ENCODE data around the gene RTTN. TPM values are rescaled to one million over a fixed set of nuclear protein-coding genes. Genes with fewer than 3 reads are reported as not detected.

Gene RTTN
- total RNA-seq, 2 donors from 2014 or later, result 6.5 to 16.7 TPM

GRCh38 chr18:69995774-69996173, 209.7 kb downstream of the RTTN start:
- Histone ChIP-seq H3K27me3 (no peaks in the 10 kb centered on the region), H3K9ac (ENCODE audit: low read depth in 2 of 2, low read length in 2 of 2) (no peak overlapping the region)
- no peak for TF ChIP-seq CTCF (IDR thresholded peaks at IDR 0.05)

GRCh38 chr18:69992776-69993175, 212.7 kb downstream of the RTTN start:
- H3K27me3 ChIP-seq, result no peaks in the 10 kb centered on the region
- no peak for DNase-seq
- TF ChIP-seq CTCF (IDR thresholded peaks at IDR 0.05), result no peak
- no peaks in the 10 kb centered on the region for H3K9me3 ChIP-seq
- intact Hi-C loops (cut with DNase I), result no loop called here
- H3K4me3 ChIP-seq, result no peak overlapping the region
- H3K27ac ChIP-seq, result no peak overlapping the region
- H3K36me3 ChIP-seq, result no peaks in the 10 kb centered on the region
- H3K4me1 ChIP-seq, result no peaks in the 10 kb centered on the region
- H3K9ac ChIP-seq (ENCODE audit: low read depth in 2 of 2, low read length in 2 of 2), result no peak overlapping the region

More at GRCh38 chr18:69995774-69996173, 209.7 kb downstream of the RTTN start:
- no peaks in the 10 kb centered on the region for H3K9me3 ChIP-seq
- H3K4me1 ChIP-seq, result no peaks in the 10 kb centered on the region
- DNase-seq, result no peak
- H3K36me3 ChIP-seq, result no peaks in the 10 kb centered on the region
- intact Hi-C loops (cut with DNase I), result no loop called here
- H3K27ac ChIP-seq, result no peak overlapping the region
- H3K4me3 ChIP-seq, result no peak overlapping the region

GRCh38 chr18:69987870-69988269, 217.6 kb downstream of the RTTN start:
- H3K36me3 ChIP-seq, result no peaks in the 10 kb centered on the region
- H3K9me3 ChIP-seq, result no peaks in the 10 kb centered on the region
- no peaks in the 10 kb centered on the region for H3K4me1 ChIP-seq
- no peak overlapping the region for H3K27ac ChIP-seq
- H3K27me3 ChIP-seq, result no peaks in the 10 kb centered on the region
- no peak overlapping the region for H3K9ac ChIP-seq (ENCODE audit: low read depth in 2 of 2, low read length in 2 of 2)
- H3K4me3 ChIP-seq, result no peak overlapping the region
- no peak for TF ChIP-seq CTCF (IDR thresholded peaks at IDR 0.05)
- intact Hi-C loops (cut with DNase I), result no loop called here
- DNase-seq, result no peak

GRCh38 chr18:69985239-69985638, 220.2 kb downstream of the RTTN start:
- Histone ChIP-seq H3K9ac (ENCODE audit: low read depth in 2 of 2, low read length in 2 of 2) (no peak overlapping the region), H3K27me3 (no peaks in the 10 kb centered on the region), H3K9me3 (no peaks in the 10 kb centered on the region), H3K36me3 (no peaks in the 10 kb centered on the region), H3K4me1 (no peaks in the 10 kb centered on the region), H3K4me3 (no peak overlapping the region), H3K27ac (no peak overlapping the region)
- no peak for DNase-seq
- intact Hi-C loops (cut with DNase I), result no loop called here
- TF ChIP-seq CTCF (IDR thresholded peaks at IDR 0.05), result no peak

- Histone ChIP-seq H3K27ac (no peak overlapping the region), H3K27me3 (no peaks in the 10 kb centered on the region), H3K9me3 (no peaks in the 10 kb centered on the region), H3K4me1 (no peaks in the 10 kb centered on the region), H3K9ac (ENCODE audit: low read depth in 2 of 2, low read length in 2 of 2) (no peak overlapping the region), H3K36me3 (no peaks in the 10 kb centered on the region), H3K4me3 (no peak overlapping the region)
- DNase-seq, result no peak
- no peak for TF ChIP-seq CTCF (IDR thresholded peaks at IDR 0.05)
- intact Hi-C loops (cut with DNase I), result no loop called here
Observed at GRCh38 chr18:69982417-69982816, 223.1 kb downstream of the RTTN start.

GRCh38 chr18:69981948-69982347, 223.5 kb downstream of the RTTN start:
- Histone ChIP-seq H3K9me3 (no peaks in the 10 kb centered on the region), H3K9ac (ENCODE audit: low read depth in 2 of 2, low read length in 2 of 2) (no peak overlapping the region), H3K36me3 (no peaks in the 10 kb centered on the region), H3K4me3 (no peak overlapping the region), H3K27ac (no peak overlapping the region), H3K4me1 (no peaks in the 10 kb centered on the region), H3K27me3 (no peaks in the 10 kb centered on the region)
- DNase-seq, result no peak
- no peak for TF ChIP-seq CTCF (IDR thresholded peaks at IDR 0.05)
- intact Hi-C loops (cut with DNase I), result no loop called here
